ENCODE measurements around the gene TTC9B. TPM values are rescaled to one million over a fixed set of nuclear protein-coding genes. Genes with fewer than 3 reads are reported as not detected.

TTC9B gene
- total RNA-seq, 1 donor from 2014 or later, result not detected

DNA sequence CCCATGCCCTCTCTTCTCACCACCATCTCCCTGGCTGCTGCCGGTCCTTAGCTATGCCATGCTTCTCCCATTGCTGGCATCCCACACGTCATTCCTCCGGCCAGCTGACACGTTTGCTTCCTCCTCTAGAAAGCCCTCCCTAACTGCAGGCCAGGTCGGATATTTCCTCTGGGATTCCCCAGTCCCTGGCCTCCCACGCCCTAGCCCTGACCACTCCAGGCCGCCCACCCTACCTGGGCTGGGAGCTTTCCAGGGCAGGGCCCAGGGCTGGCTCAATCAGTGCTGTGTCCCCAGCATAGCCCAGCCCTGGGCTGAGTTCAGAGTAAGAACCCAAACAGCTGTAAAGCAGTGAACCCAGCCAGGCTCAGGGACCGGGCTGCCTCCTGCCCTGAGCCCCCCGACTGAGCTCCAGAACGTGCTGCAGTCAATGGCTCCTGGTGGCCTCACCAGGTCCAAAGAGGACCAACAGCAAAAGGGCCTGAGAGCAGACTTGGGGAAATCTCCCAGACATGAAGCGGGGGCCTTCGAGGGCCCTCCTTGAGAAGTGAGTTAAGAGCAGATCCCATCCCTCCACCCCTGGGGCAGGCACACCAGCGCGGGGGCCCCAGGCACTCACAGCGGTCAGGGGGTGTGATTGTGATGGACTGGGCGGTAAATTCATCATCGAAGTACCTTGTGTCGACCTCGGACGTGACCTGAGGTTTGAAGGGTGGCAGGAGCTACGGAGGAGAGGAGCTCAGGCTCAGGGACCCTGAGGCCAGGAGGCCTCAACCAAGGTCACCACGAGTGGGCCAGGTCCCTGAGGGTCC, 16.4 kb upstream of the TTC9B start:
- H3K36me3 ChIP-seq, result peaks cover 64% of the 10 kb centered on the region
- ATAC-seq, result no peak
- H3K27me3 ChIP-seq, result no peaks in the 10 kb centered on the region
- no peak overlapping the region for H3K4me3 ChIP-seq
- TF ChIP-seq, protein P1, sequence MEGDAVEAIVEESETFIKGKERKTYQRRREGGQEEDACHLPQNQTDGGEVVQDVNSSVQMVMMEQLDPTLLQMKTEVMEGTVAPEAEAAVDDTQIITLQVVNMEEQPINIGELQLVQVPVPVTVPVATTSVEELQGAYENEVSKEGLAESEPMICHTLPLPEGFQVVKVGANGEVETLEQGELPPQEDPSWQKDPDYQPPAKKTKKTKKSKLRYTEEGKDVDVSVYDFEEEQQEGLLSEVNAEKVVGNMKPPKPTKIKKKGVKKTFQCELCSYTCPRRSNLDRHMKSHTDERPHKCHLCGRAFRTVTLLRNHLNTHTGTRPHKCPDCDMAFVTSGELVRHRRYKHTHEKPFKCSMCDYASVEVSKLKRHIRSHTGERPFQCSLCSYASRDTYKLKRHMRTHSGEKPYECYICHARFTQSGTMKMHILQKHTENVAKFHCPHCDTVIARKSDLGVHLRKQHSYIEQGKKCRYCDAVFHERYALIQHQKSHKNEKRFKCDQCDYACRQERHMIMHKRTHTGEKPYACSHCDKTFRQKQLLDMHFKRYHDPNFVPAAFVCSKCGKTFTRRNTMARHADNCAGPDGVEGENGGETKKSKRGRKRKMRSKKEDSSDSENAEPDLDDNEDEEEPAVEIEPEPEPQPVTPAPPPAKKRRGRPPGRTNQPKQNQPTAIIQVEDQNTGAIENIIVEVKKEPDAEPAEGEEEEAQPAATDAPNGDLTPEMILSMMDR (IDR thresholded peaks at IDR 0.05), result no peak
- H3K27ac ChIP-seq, result no peak overlapping the region
- H3K4me1 ChIP-seq, result peaks cover 9% of the 10 kb centered on the region
- DNase-seq, result peak; percentile 41
- H3K9me3 ChIP-seq, result no peaks in the 10 kb centered on the region
- intact Hi-C loops (cut with DNase I), result no loop called here

DNA sequence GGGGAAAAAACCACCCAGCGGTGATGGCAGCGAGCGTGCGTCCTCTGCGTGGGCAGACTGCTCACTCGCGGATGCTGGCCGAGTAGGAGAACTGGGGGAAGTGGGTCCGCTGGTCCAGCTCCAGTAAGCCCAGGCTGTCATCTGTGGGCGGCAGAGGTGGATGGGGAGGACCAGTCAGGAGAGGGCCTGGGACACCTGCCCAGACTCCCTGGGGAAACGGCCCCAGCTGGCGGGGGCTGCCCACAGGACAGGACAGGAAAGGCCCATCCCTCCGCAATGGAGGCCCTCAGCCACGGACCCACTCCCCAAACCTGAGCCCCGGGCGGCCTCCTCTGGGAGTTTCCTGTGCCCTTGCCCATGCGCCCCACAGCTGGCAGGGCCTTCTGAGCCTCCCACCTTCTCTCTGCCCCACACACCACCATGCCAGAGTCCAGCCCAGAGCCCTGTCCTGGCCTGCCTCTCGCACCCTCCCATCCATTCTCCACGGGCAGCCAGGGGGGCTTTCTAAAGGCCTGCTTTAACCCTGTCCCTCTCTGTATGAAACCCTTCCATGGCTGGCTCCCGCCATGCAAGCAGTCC, 15.7 kb upstream of the TTC9B start:
- intact Hi-C loops (cut with DNase I), result no loop called here
- H3K36me3 ChIP-seq, result peaks cover 56% of the 10 kb centered on the region
- no peaks in the 10 kb centered on the region for H3K27me3 ChIP-seq
- peaks cover 9% of the 10 kb centered on the region for H3K4me1 ChIP-seq
- DNase-seq (no peak), ATAC-seq (no peak)
- H3K27ac ChIP-seq, result no peak overlapping the region
- TF ChIP-seq, protein P1 (IDR thresholded peaks at IDR 0.05), result no peak
- H3K4me3 ChIP-seq, result no peak overlapping the region
- no peaks in the 10 kb centered on the region for H3K9me3 ChIP-seq

DNA sequence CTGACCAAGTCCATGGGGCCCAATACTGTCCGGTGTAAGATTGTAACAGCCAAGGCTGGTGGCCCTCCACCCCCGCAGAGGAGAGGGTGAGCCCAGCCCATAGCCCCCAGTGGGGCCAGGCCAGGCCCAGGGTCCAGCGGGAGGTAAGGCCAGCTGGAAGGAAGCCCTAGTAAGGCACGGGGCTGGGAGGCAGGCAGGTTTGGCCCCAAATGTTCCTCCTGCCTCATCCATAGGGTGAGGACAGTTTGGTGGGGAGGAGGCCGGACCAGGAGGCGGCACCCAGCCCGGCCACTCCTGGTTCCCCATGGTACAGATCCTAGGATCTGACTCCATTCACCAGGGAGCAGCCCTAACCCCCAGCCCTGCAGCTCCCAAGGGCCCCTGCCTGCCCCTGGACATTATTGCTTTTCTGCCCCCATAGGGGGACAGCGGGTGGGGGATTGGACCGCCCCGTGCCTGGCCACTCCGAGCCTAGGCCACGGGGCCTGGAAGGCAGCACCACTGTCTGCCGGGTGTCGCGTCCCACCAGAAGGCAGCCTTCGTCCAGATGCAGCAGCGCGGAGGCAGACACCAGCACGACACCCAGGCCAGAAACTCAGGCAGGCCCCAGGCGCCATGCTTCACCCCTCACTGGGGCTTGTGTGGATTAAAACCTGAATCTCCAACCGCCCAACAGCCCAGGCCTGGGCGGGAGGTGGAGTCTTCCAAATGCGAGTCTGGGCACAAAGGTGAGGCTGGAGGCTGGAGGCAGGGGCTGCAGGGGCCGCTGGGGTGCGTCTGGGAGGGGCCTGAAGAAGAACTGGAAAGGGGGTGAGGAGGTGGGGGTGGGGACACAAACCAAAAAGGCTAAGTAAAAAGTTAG, 15.0 kb upstream of the TTC9B start:
- TF ChIP-seq, protein P1 (IDR thresholded peaks at IDR 0.05), result no peak
- intact Hi-C loops (cut with DNase I), result no loop called here
- DNase-seq (no peak), ATAC-seq (no peak)
- Histone ChIP-seq H3K9me3 (no peaks in the 10 kb centered on the region), H3K4me3 (no peak overlapping the region), H3K27ac (no peak overlapping the region), H3K4me1 (peaks cover 9% of the 10 kb centered on the region), H3K36me3 (peaks cover 49% of the 10 kb centered on the region), H3K27me3 (no peaks in the 10 kb centered on the region)

DNA sequence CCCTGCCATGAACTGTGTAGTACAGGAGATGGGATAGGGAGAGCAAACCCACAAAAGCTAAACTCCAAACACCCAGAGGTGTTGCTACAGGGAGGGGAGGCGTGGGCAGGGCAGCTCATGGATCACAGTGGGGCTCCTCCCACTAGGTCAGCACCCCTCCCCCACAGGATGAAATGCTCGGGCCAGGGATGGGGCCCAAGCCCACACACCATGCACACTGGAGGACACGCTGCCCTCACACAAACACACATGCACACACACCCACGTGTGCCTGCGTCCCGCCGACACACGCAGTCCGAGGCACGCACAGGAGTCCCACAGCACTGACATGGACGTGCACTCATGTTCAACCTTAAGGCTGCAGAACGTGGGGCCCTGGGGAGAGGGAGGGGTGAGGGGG, 14.3 kb upstream of the TTC9B start:
- ATAC-seq, result no peak
- Histone ChIP-seq H3K27me3 (no peaks in the 10 kb centered on the region), H3K4me1 (peaks cover 9% of the 10 kb centered on the region), H3K36me3 (peaks cover 43% of the 10 kb centered on the region), H3K9me3 (no peaks in the 10 kb centered on the region), H3K27ac (no peak overlapping the region), H3K4me3 (no peak overlapping the region)
- TF ChIP-seq, protein P1 (IDR thresholded peaks at IDR 0.05), result no peak
- intact Hi-C loops (cut with DNase I), result no loop called here
- no peak for DNase-seq

DNA sequence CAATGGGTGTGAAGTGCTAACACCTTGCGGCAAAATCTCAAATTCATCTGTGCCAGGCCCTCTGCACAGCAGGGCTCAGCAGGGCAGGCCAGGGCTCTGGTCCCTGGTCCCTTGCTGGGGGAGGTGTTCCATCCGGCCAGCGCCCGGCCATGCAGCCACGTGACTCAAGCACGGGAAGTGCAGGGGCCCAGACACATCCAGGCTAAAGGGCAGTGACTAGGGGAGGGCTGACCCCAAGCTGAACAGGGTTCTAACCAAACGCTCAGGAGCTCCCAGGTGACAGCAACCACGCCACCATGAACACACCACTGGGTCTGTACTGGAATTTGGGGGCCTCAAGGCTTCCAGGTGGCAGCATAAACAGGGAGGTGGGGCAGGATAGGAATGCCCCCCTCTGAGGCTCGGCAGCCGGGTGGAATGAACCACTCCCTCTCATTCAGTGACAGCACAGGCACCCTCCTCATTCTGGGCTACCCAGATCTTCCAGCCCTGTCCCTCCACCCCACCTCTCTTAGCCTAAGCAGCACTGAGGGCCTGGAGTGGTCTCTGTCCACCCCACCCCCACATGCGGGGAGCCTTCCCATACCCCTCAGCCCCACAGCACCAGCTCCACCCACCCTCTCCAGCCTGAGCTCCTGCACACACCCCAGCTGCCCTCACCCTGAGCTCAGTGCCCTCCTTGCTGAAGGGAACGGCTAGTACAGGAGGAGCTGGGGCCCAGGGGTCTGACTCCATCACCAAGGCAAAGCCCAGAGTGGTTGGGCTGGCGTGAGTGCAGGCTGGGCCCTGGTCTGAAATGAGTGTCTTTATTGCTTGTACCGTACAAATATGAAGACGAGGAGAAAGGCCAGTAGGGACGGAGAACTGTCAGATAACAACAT, 13.6 kb upstream of the TTC9B start:
- Histone ChIP-seq H3K4me1 (peaks cover 9% of the 10 kb centered on the region), H3K27ac (no peak overlapping the region), H3K9me3 (no peaks in the 10 kb centered on the region), H3K36me3 (peaks cover 36% of the 10 kb centered on the region), H3K27me3 (no peaks in the 10 kb centered on the region), H3K4me3 (no peak overlapping the region)
- DNase-seq (no peak), ATAC-seq (peak; percentile 46)
- intact Hi-C loops (cut with DNase I), result no loop called here
- TF ChIP-seq, protein P1 (IDR thresholded peaks at IDR 0.05), result no peak

Data from upper lobe of right lung (tissue), 1 donor.